HepG2 (cell line): Measurements from ENCODE around the gene KRT12. TPM values are rescaled to one million over a fixed set of nuclear protein-coding genes. Genes with fewer than 3 reads are reported as not detected.

Experiments used
- CREB1 ChIP-seq, 2 experiments: fragments of 450-650 bp in 1 of 2; IDR thresholded peaks; 2 replicates each; pipeline ENCODE4 v1.6.1; 2016 to 2017; ENCODE audit warnings: control low read depth in 1 of 2, mild to moderate bottlenecking in 1 of 2, missing compliant biosample characterization in 1 of 2, missing genetic modification characterization in 1 of 2
- DMAP1 ChIP-seq: IDR thresholded peaks from 2 replicates; pipeline ENCODE4 v1.6.1; 2016
- IRF2 ChIP-seq: IDR thresholded peaks from 2 replicates; pipeline ENCODE4 v1.6.1; 2018; ENCODE audit warnings: missing genetic modification reagents, missing compliant biosample characterization
- KDM2A ChIP-seq: sonication (generic); formaldehyde crosslinking; IDR thresholded peaks from 2 replicates; pipeline ENCODE4 v1.4.0; 2020; ENCODE audit warnings: low read depth, missing genetic modification reagents, borderline replicate concordance
- LRRFIP1 ChIP-seq: sonication (generic); formaldehyde crosslinking; conservative IDR thresholded peaks from 2 replicates; pipeline ENCODE4 v1.4.0; 2020; ENCODE audit warnings: missing genetic modification reagents
- SSRP1 ChIP-seq: IDR thresholded peaks from 2 replicates; pipeline ENCODE4 v1.6.1; 2016; ENCODE audit warnings: control low read depth
- TCF12 ChIP-seq, 2 experiments: fragments of 450-650 bp in 1 of 2; sonication (generic) in 1 of 2; formaldehyde crosslinking in 1 of 2; IDR thresholded peaks; 2 replicates each; pipeline versions ENCODE4 v1.6.1 to v1.8.0; 2017 to 2022; ENCODE audit warnings: antibody characterized with exemption in 1 of 2, mild to moderate bottlenecking in 1 of 2, missing genetic modification reagents in 1 of 2, moderate library complexity in 1 of 2
- TEAD3 ChIP-seq: optimal IDR thresholded peaks from 2 replicates; pipeline ENCODE3; 2016; ENCODE audit warnings: borderline replicate concordance
- YEATS4 ChIP-seq: sonication (generic); formaldehyde crosslinking; IDR thresholded peaks from 2 replicates; pipeline ENCODE4 v1.4.0; 2020; ENCODE audit warnings: missing genetic modification reagents, borderline replicate concordance
- ZBTB14 ChIP-seq: sonication (generic); formaldehyde crosslinking; IDR thresholded peaks from 2 replicates; pipeline ENCODE4 v1.4.0; 2020; ENCODE audit warnings: missing genetic modification reagents
- ZBTB49 ChIP-seq: sonication (generic); formaldehyde crosslinking; IDR thresholded peaks from 2 replicates; pipeline ENCODE4 v1.4.0; 2020; ENCODE audit warnings: missing genetic modification reagents, borderline replicate concordance
- ZBTB7A ChIP-seq: sonication (generic); formaldehyde crosslinking; IDR thresholded peaks from 2 replicates; pipeline ENCODE4 v1.8.0; 2022; ENCODE audit warnings: mild to moderate bottlenecking, missing genetic modification reagents
- ZNF276 ChIP-seq: sonication (generic); formaldehyde crosslinking; IDR thresholded peaks from 2 replicates; pipeline ENCODE4 v1.4.0; 2020; ENCODE audit warnings: mild to moderate bottlenecking, low read depth, missing genetic modification reagents
- ZNF549 ChIP-seq: sonication (generic); formaldehyde crosslinking; IDR thresholded peaks from 2 replicates; pipeline ENCODE4 v1.5.0; 2020; ENCODE audit warnings: missing genetic modification reagents
- ZNF577 ChIP-seq: sonication (generic); formaldehyde crosslinking; IDR thresholded peaks from 2 replicates; pipeline ENCODE4 v1.4.0; 2020; ENCODE audit warnings: mild to moderate bottlenecking, low read depth, missing genetic modification reagents, borderline replicate concordance
- ZNF597 ChIP-seq: sonication (generic); formaldehyde crosslinking; IDR thresholded peaks from 2 replicates; pipeline ENCODE4 v1.5.0; 2020; ENCODE audit warnings: missing genetic modification reagents
- ZNF660 ChIP-seq: sonication (generic); formaldehyde crosslinking; IDR thresholded peaks from 2 replicates; pipeline ENCODE4 v1.5.1; 2020; ENCODE audit warnings: mild to moderate bottlenecking, low read depth, missing genetic modification reagents, borderline replicate concordance
- polyA plus RNA-seq, 8 experiments: library from polyadenylated mRNA; depleted of rRNA in 3 of 8; stranded (reverse) in 7 of 8; unstranded in 1 of 8; fragments of >200 nt; fragmentation: Illumina TruSeq in 4 of 8; extraction: Trizol in 4 of 8; gene quantifications; 2 replicates each; pipeline versions ENCODE4 v1.2.1 to v1.2.3, GENCODE V29; 2011 to 2016; ENCODE audit warnings: low read depth in 4 of 8, missing spikeins in 1 of 8, mixed read lengths in 1 of 8; ENCODE audit not compliant: insufficient read depth in 1 of 8
- total RNA-seq, 5 experiments: library from RNA; depleted of rRNA; stranded (reverse); fragments of >200 nt; fragmentation: Illumina TruSeq; extraction: Trizol; gene quantifications; 2 replicates each; pipeline ENCODE4 v1.2.3, GENCODE V29; 2016; ENCODE audit warnings: low read depth in 1 of 5

Gene KRT12
- total and polyA plus RNA-seq, 2 of the 13 experiments (the other 11 are each of a cell fraction or from before 2014, with no cell fraction given), result 0.07 to 0.09 TPM

- TF ChIP-seq ZNF660, result no peak
- TF ChIP-seq CREB1 (IDR thresholded peaks at IDR 0.05), result peak; percentile 38; the same call in 1 of the 2 replicates
- TF ChIP-seq CREB1 (CRISPR knock-in tag; IDR thresholded peaks at IDR 0.05), result peak; percentile 80
- TF ChIP-seq KDM2A (CRISPR knock-in tag), result no peak
- no peak for TF ChIP-seq ZBTB49
- no peak for TF ChIP-seq ZNF549 (CRISPR knock-in tag)
- TF ChIP-seq ZBTB14 (CRISPR knock-in tag), result no peak
- no peak for TF ChIP-seq ZNF276 (CRISPR knock-in tag)
- peak; percentile 79; the same call in 1 of the 2 replicates for TF ChIP-seq SSRP1 (CRISPR knock-in tag)
- TF ChIP-seq ZNF597 (CRISPR knock-in tag), result no peak
- peak; percentile 94 for TF ChIP-seq IRF2 (CRISPR knock-in tag)
- peak; percentile 89 for TF ChIP-seq TEAD3 (CRISPR knock-in tag)
- no peak for TF ChIP-seq YEATS4 (CRISPR knock-in tag)
- no peak for TF ChIP-seq TCF12 (IDR thresholded peaks at IDR 0.05)
- TF ChIP-seq TCF12 (CRISPR knock-in tag; IDR thresholded peaks at IDR 0.05), result 0 out of 2 replicates have a peak, but pooled peaks have one; percentile 46
- TF ChIP-seq ZNF577 (CRISPR knock-in tag), result no peak
- TF ChIP-seq LRRFIP1 (CRISPR knock-in tag), result no peak
- peak; percentile 68; the same call in 1 of the 2 replicates for TF ChIP-seq DMAP1 (CRISPR knock-in tag)
- no peak for TF ChIP-seq ZBTB7A (CRISPR knock-in tag)
Observed at GRCh38 chr17:40901981-40902474, 35.0 kb upstream of the KRT12 start (continued).
